Measurements from ENCODE around the gene DNAI7.
A peak's percentile ranks its signal among the peaks of the same experiment; 100 is the strongest.

Gene DNAI7

DNA sequence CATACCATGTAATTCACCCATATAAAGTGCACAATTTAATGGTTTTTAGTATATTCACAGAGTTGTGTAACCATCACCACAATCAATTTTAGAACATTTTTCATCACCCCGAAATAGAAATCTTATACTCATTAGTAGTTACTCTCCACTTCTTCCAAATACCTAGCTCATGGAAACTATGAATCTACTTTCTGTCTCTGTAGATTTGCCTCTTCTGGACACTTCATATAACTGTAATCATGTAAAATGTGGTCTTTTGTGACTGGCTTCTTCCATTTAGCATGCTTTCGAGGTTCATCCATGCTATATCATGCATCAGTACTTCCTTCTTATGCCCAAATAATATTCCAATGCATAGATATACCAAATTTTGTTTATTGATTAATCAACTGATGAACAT is 10.8 kb downstream of the DNAI7 start:
- FAIRE-seq: no peak
- TF ChIP-seq, protein P1, sequence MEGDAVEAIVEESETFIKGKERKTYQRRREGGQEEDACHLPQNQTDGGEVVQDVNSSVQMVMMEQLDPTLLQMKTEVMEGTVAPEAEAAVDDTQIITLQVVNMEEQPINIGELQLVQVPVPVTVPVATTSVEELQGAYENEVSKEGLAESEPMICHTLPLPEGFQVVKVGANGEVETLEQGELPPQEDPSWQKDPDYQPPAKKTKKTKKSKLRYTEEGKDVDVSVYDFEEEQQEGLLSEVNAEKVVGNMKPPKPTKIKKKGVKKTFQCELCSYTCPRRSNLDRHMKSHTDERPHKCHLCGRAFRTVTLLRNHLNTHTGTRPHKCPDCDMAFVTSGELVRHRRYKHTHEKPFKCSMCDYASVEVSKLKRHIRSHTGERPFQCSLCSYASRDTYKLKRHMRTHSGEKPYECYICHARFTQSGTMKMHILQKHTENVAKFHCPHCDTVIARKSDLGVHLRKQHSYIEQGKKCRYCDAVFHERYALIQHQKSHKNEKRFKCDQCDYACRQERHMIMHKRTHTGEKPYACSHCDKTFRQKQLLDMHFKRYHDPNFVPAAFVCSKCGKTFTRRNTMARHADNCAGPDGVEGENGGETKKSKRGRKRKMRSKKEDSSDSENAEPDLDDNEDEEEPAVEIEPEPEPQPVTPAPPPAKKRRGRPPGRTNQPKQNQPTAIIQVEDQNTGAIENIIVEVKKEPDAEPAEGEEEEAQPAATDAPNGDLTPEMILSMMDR (IDR thresholded peaks at IDR 0.05; ENCODE audit: insufficient read depth, missing control alignments): no peak
- no peak for DNase-seq (ENCODE audit: insufficient read length, low spot score)

- TF ChIP-seq, protein P1 (IDR thresholded peaks at IDR 0.05; ENCODE audit: insufficient read depth, missing control alignments): no peak
- FAIRE-seq (no peak), DNase-seq (ENCODE audit: insufficient read length, low spot score) (no peak)
Observed at GRCh38 chr12:25182765-25183164, 12.2 kb downstream of the DNAI7 start.

DNA sequence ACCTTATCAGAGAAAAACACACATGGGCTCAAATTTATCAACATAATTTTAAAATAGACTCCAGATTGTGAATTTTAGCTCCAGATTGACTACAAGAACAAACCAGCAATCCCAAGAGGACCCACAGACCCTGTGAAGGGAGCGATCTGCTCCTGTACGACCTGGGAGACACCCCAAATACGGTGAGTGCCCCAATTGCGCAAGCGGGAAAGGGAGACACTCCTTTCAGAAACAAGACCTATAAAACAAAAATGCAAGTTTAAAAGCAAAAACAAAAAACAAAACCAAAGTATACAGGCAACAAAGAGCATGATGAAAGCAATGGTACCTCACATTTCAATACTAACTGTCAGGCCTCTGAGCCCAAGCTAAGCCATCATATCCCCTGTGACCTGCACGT is 32.1 kb downstream of the DNAI7 start:
- no peak for DNase-seq (ENCODE audit: insufficient read length, low spot score)
- no peak for FAIRE-seq
- TF ChIP-seq, protein P1 (IDR thresholded peaks at IDR 0.05; ENCODE audit: insufficient read depth, missing control alignments): no peak

DNA sequence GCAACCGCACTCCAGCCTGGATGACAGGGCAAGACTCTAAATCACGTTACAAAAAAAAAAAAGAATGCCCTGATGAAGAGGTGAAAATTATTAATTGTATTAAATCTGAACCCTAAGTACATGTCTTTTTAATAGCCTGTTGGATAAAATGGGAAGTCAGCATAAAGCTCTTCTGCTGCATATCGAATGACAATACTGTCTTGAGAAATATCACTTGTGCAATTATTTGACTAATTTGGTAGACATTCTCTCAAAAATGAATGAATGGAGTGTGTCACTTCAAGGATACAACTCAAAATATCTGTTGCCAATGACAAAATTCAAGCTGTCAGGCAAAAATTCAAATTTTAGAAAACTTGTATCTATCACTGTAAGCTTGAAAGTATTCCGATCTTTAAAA is 38.9 kb downstream of the DNAI7 start:
- FAIRE-seq: no peak
- TF ChIP-seq, protein P1 (IDR thresholded peaks at IDR 0.05; ENCODE audit: insufficient read depth, missing control alignments): no peak
- DNase-seq (ENCODE audit: insufficient read length, low spot score): no peak

DNA sequence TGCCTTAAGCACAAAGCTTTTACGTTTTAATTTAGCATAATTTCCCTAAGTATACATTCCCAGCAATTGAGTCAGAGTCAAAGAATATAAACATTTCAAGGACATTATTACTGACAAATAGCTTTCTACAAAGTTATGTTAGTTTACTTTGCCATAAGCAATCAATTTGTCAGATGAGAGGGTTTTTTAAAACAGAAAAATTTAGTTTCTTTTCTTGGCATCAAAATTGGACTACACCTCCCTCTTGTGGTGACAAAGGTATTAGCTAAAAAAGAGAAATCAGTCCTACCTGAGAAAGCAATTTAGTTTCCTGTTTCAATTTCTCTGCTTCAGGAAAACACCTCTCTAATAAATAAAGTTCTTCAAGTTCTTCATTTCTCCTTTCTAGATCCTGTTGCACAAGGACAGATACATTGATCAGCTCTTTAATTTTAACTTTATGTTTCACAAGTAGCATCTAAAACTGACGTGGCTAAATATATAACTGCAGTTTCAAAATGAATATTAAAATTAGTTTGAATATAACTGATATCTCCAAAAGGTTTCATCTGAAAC is 39.9 kb downstream of the DNAI7 start:
- no peak for DNase-seq (ENCODE audit: insufficient read length, low spot score)
- TF ChIP-seq, protein P1 (IDR thresholded peaks at IDR 0.05; ENCODE audit: insufficient read depth, missing control alignments): peak; percentile 62
- no peak for FAIRE-seq

DNA sequence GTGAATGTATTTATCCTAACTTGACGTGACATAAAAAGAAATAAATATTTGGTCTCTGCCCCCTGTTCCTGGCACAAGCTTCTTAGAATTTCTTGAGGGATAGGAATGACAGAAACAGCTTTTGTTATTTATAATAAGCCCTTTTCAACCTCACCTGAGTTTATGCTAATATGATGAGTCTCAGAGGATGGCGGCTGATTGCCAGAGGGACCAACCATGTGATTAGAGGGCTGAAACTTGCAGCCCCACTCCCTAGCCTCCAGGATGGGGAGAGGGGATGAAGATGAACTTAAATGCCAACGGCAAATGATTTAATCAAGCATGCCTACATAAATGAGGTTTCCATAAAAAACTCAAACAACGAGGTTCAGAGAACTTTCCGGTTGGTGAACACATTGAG is 42.9 kb downstream of the DNAI7 start:
- DNase-seq (ENCODE audit: insufficient read length, low spot score): no peak
- FAIRE-seq: no peak
- TF ChIP-seq, protein P1 (IDR thresholded peaks at IDR 0.05; ENCODE audit: insufficient read depth, missing control alignments): no peak

DNA sequence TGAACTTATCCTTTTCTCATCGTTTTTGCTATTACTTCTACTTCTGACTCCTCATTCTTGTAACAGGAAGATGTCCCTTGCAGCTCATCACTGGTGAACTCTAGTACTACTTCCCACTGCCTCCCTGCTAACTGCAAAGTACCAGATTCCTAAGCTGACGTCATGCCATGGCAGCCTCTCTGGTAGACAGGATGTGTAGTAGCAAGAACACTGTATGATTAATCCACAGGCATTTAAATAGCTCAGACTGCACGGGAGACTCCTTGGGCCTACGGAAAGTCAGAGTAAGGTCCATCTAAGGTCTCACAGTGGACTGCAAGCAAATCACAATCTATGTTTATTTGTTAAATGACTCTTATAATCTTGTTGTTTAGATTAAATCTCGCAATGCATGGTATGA is 43.5 kb downstream of the DNAI7 start:
- DNase-seq (ENCODE audit: insufficient read length, low spot score) (no peak), FAIRE-seq (no peak)
- TF ChIP-seq, protein P1 (IDR thresholded peaks at IDR 0.05; ENCODE audit: insufficient read depth, missing control alignments): no peak
